H1 (cell line): ENCODE results near the gene DCBLD1. TPM values are rescaled to one million over a fixed set of nuclear protein-coding genes. Genes with fewer than 3 reads are reported as not detected.
"Not testable (repeated sequence)": the region's sequence is repeated elsewhere in the genome, so short reads cannot be mapped to it uniquely, and the experiment has no call there.

Source experiments
- CTCF ChIA-PET: fragments of 300-600 bp; sonication (Branson Sonifier 250); formaldehyde crosslinking; loops from one replicate; lab custom pipeline; 2021; ENCODE audit not compliant: partially characterized antibody; lab: Charles Lee
- POLR2A ChIA-PET: fragments of 300-600 bp; sonication (Branson Sonifier 250); formaldehyde crosslinking; loops from one replicate; lab custom pipeline; 2021; ENCODE audit warnings: inconsistent platforms; ENCODE audit not compliant: partially characterized antibody; lab: Charles Lee
- DNase-seq, 2 experiments: peaks; one replicate each; pipeline versions ENCODE4 v3.0.0 to v3.0.0-alpha.2; 2010 to 2022; ENCODE audit warnings: low spot score in 2 of 2, low read depth in 1 of 2, mixed read lengths in 1 of 2
- FAIRE-seq: peaks from 2 replicates; lab custom pipeline; 2011; peaks lifted over from hg19 to GRCh38; lab: Jason Lieb, UNC
- H2AFZ ChIP-seq: 2 replicates; pipeline ENCODE4 v1.8.1; 2012; ENCODE audit warnings: low read length, inconsistent platforms
- H2AK5ac ChIP-seq: 2 replicates; pipeline ENCODE4 v1.6.1; 2013; ENCODE audit warnings: low read depth, low read length
- H2BK120ac ChIP-seq: replicated peaks from 2 replicates; pipeline ENCODE3; 2013; ENCODE audit warnings: low read depth, low read length, inconsistent platforms
- H2BK12ac ChIP-seq: 2 replicates; pipeline ENCODE4 v1.6.1; 2013; ENCODE audit warnings: low read depth, low read length
- H2BK15ac ChIP-seq: 2 replicates; pipeline ENCODE4 v1.6.1; 2013; ENCODE audit warnings: low read length
- H2BK20ac ChIP-seq: 2 replicates; pipeline ENCODE4 v1.6.1; 2013; ENCODE audit warnings: low read length
- H2BK5ac ChIP-seq: 2 replicates; pipeline ENCODE4 v1.6.1; 2013; ENCODE audit warnings: low read depth, low read length
- H3K14ac ChIP-seq: 2 replicates; pipeline ENCODE4 v1.6.1; 2013; ENCODE audit warnings: inconsistent platforms; ENCODE audit not compliant: insufficient read length
- H3K18ac ChIP-seq: 2 replicates; pipeline ENCODE4 v1.6.1; 2013; ENCODE audit warnings: low read length; ENCODE audit errors: extremely low read depth
- H3K23ac ChIP-seq: 2 replicates; pipeline ENCODE4 v1.6.1; 2013; ENCODE audit warnings: inconsistent platforms; ENCODE audit not compliant: insufficient read length
- H3K23me2 ChIP-seq: 2 replicates; pipeline ENCODE4 v1.6.1; 2013; ENCODE audit warnings: low read depth, low read length
- H3K27ac ChIP-seq: 2 replicates; pipeline ENCODE4 v1.6.1; 2011; ENCODE audit warnings: low read depth, low read length, inconsistent platforms
- H3K27me3 ChIP-seq, 4 experiments: replicated peaks in 1 of 4; 1 replicate in 1 of 4; 2 replicates in 3 of 4; pipeline versions ENCODE4 v1.6.1 to v1.8.1; 2011 to 2013; ENCODE audit warnings: low read length in 3 of 4, mild to moderate bottlenecking in 3 of 4, inconsistent platforms in 2 of 4, mixed read lengths in 2 of 4, moderate library complexity in 1 of 4; ENCODE audit not compliant: control insufficient read depth in 3 of 4, insufficient read depth in 3 of 4; ENCODE audit errors: extremely low read depth in 1 of 4
- H3K36me3 ChIP-seq, 4 experiments: 2 replicates each; pipeline versions ENCODE4 v1.6.1 to v1.8.1; 2011 to 2013; ENCODE audit warnings: mild to moderate bottlenecking in 4 of 4, low read length in 3 of 4, moderate library complexity in 2 of 4, control low read depth in 1 of 4, inconsistent platforms in 1 of 4; ENCODE audit not compliant: insufficient read depth in 4 of 4, control insufficient read depth in 2 of 4
- H3K4ac ChIP-seq: replicated peaks from 2 replicates; pipeline ENCODE3; 2013; ENCODE audit warnings: low read length, low read depth, mixed read lengths, inconsistent platforms; ENCODE audit not compliant: insufficient read length
- H3K4me1 ChIP-seq, 4 experiments: replicated peaks in 1 of 4; 1 replicate in 1 of 4; 2 replicates in 3 of 4; pipeline versions ENCODE4 v1.6.1 to v1.8.1; 2011 to 2013; ENCODE audit warnings: low read length in 3 of 4, inconsistent platforms in 2 of 4, mixed read lengths in 1 of 4; ENCODE audit not compliant: insufficient read depth in 4 of 4, control insufficient read depth in 3 of 4
- H3K4me2 ChIP-seq, 2 experiments: 2 replicates each; pipeline versions ENCODE4 v1.6.1 to v1.8.1; 2011 to 2013; ENCODE audit warnings: low read depth in 2 of 2, low read length in 2 of 2, control low read depth in 1 of 2, inconsistent platforms in 1 of 2, mild to moderate bottlenecking in 1 of 2; ENCODE audit not compliant: insufficient read depth in 1 of 2
- H3K4me3 ChIP-seq, 4 experiments: fragments of 200-600, 300-600 bp in 1 of 4; sonication (generic), shearing (Covaris generic), sonication (Bioruptor Twin) in 1 of 4; 2 replicates each; pipeline versions ENCODE4 v1.5.1 to v1.8.1; 2011 to 2016; ENCODE audit warnings: low read length in 4 of 4, low read depth in 3 of 4, control low read depth in 2 of 4, inconsistent platforms in 2 of 4, mild to moderate bottlenecking in 2 of 4, mixed read lengths in 1 of 4, moderate library complexity in 1 of 4; ENCODE audit not compliant: insufficient read depth in 2 of 4; ENCODE audit errors: extremely low read depth in 1 of 4
- H3K56ac ChIP-seq: replicated peaks from 2 replicates; pipeline ENCODE3; 2013; ENCODE audit warnings: low read depth, mild to moderate bottlenecking, mixed read lengths, low read length, inconsistent platforms; ENCODE audit not compliant: insufficient read length
- H3K79me1 ChIP-seq: 2 replicates; pipeline ENCODE4 v1.6.1; 2013; ENCODE audit warnings: low read depth, low read length, control low read depth
- H3K79me2 ChIP-seq, 2 experiments: 2 replicates each; pipeline versions ENCODE4 v1.6.1 to v1.8.1; 2012 to 2013; ENCODE audit warnings: low read length in 2 of 2, mild to moderate bottlenecking in 2 of 2, inconsistent platforms in 1 of 2; ENCODE audit not compliant: insufficient read depth in 2 of 2, control insufficient read depth in 1 of 2
- H3K9ac ChIP-seq, 4 experiments: replicated peaks in 1 of 4; 1 replicate in 1 of 4; 2 replicates in 3 of 4; pipeline versions ENCODE4 v1.6.1 to v1.8.1; 2011 to 2013; ENCODE audit warnings: low read depth in 3 of 4, low read length in 3 of 4, control low read depth in 2 of 4, mild to moderate bottlenecking in 2 of 4, moderate library complexity in 2 of 4, inconsistent platforms in 1 of 4; ENCODE audit errors: extremely low read depth in 1 of 4
- H3K9me3 ChIP-seq, 2 experiments: 2 replicates each; pipeline versions ENCODE4 v1.6.1 to v1.8.1; 2012 to 2013; ENCODE audit warnings: mild to moderate bottlenecking in 2 of 2, moderate library complexity in 2 of 2, control low read depth in 1 of 2, inconsistent platforms in 1 of 2, low read depth in 1 of 2, low read length in 1 of 2, mixed read lengths in 1 of 2; ENCODE audit not compliant: insufficient read depth in 2 of 2
- H4K20me1 ChIP-seq, 2 experiments: replicated peaks in 1 of 2; 2 replicates each; pipeline versions ENCODE3 to v1.8.1; 2011 to 2013; ENCODE audit warnings: inconsistent platforms in 2 of 2, low read length in 2 of 2, mild to moderate bottlenecking in 1 of 2; ENCODE audit not compliant: insufficient read depth in 2 of 2, control insufficient read depth in 1 of 2
- H4K5ac ChIP-seq: 2 replicates; pipeline ENCODE4 v1.6.1; 2013; ENCODE audit warnings: low read length, low read depth, mixed read lengths, inconsistent platforms; ENCODE audit not compliant: insufficient read length
- H4K8ac ChIP-seq: 2 replicates; pipeline ENCODE4 v1.8.0; 2013; ENCODE audit warnings: mild to moderate bottlenecking, moderate library complexity, low read length, inconsistent platforms; ENCODE audit not compliant: insufficient read depth; ENCODE audit errors: extremely low read depth
- H4K91ac ChIP-seq: replicated peaks from 2 replicates; pipeline ENCODE3; 2013; ENCODE audit warnings: low read length, mixed read lengths, inconsistent platforms; ENCODE audit not compliant: insufficient read length
- WGBS, 2 experiments: shearing (Covaris generic) in 1 of 2; methylation state at CpG; one replicate each; pipeline versions ENCODE4 v1.1.6 to v1.1.7; 2013 to 2015; ENCODE audit warnings: low lambda C conversion rate in 2 of 2, mixed read lengths in 2 of 2, inconsistent platforms in 1 of 2, low coverage in 1 of 2, missing lambda C conversion rate in 1 of 2; ENCODE audit not compliant: insufficient replicate concordance in 2 of 2, insufficient coverage in 1 of 2, insufficient read length in 1 of 2; ENCODE audit errors: extremely low coverage in 1 of 2, missing lambda C conversion rate in 1 of 2; 5-methylcytosine and 5-hydroxymethylcytosine counted together
- polyA plus RNA-seq, 7 experiments: library from polyadenylated mRNA; depleted of rRNA in 3 of 7; stranded (reverse) in 5 of 7; unstranded in 2 of 7; fragments of >200 nt in 5 of 7; fragments of 200-250 nt in 2 of 7; gene quantifications; 1 replicate in 5 of 7; 2 replicates in 1 of 7; 4 replicates in 1 of 7; pipeline versions ENCODE4 v1.2.1 to v1.2.3, GENCODE V29; 2011 to 2013; ENCODE audit warnings: missing spikeins in 2 of 7, mixed read lengths in 2 of 7
- total RNA-seq: library from RNA; stranded (reverse); fragmentation: NEBNext Ultra II Directional; extraction: Animal tissue kit (Norgen Biotek cat#: 25700); gene quantifications from 2 replicates; pipeline ENCODE4 v1.2.1, GENCODE V29; 2021

DCBLD1 gene
- total and polyA plus RNA-seq, 2 of the 8 experiments (the other 6 are each of a cell fraction or from before 2014, with no cell fraction given), result 3.9 to 11.2 TPM

DNA sequence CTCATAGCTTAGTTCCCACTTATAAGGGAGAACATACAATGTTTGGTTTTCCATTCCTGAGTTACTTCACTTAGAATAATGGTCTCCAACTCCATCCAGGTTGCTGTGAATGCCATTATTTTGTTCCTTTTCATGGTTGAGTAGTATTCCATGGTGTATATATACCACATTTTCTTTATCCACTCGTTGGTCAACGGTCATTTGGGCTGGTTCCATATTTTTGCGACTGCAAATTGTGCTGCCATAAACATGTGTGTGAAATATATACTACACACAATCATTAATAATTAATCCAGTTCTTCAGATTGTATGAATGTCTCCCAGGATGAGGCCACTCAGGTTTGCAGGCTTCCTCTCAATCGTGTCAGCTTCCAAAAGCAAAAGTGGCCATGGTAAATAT lies 13.9 kb upstream of the DCBLD1 start:
- H2BK12ac ChIP-seq, H3K9me3 ChIP-seq, H3K27ac ChIP-seq, H4K20me1 ChIP-seq, H2AFZ ChIP-seq, H3K27me3 ChIP-seq, DNase-seq, H3K23me2 ChIP-seq, H2AK5ac ChIP-seq, H2BK20ac ChIP-seq, H3K36me3 ChIP-seq, H3K79me1 ChIP-seq, H3K79me2 ChIP-seq, H4K8ac ChIP-seq, H2BK120ac ChIP-seq, H3K4me1 ChIP-seq, H3K4ac ChIP-seq, H3K9ac ChIP-seq, POLR2A ChIA-PET, H3K4me2 ChIP-seq, H4K91ac ChIP-seq, H3K56ac ChIP-seq, H3K14ac ChIP-seq, H3K4me3 ChIP-seq, H4K5ac ChIP-seq, FAIRE-seq, H2BK5ac ChIP-seq, H3K23ac ChIP-seq, H3K18ac ChIP-seq, H2BK15ac ChIP-seq: not testable (repeated sequence)
- 91% methylated on average over 4 of the region's 4 CpGs; no CpG with 5 or more reads in 1 of the 2 experiments for WGBS, 2 experiments
- CTCF ChIA-PET, result interaction anchor here (0.9 to 3.3 kb wide), 7 partner anchors 10 to 308 kb away, joined by 3 to 16 read pairs (median 3); no protein-coding TSS in a partner anchor
